Memory B cell (primary cell): ENCODE data around the gene NFKB1.

Experiments used
- ATAC-seq: fragments of 150-1000 bp; cut with Tn5 transposase; 2 replicates; pipeline ENCODE4 v1.10.0; 2021; ENCODE audit warnings: low read depth, mild to moderate bottlenecking, moderate library complexity
- DNase-seq, 2 donors: peaks; one replicate each; pipeline ENCODE4 v3.0.0; 2022; ENCODE audit warnings: low spot score in 2 of 2
- H3K27ac Mint-ChIP-seq: one replicate; pipeline ENCODE4 v1.8.0; 2022; ENCODE audit warnings: mild to moderate bottlenecking, moderate library complexity, mixed read lengths
- H3K27me3 Mint-ChIP-seq: one replicate; pipeline ENCODE4 v1.8.0; 2022; ENCODE audit warnings: mixed read lengths
- H3K36me3 Mint-ChIP-seq: one replicate; pipeline ENCODE4 v1.8.0; 2022; ENCODE audit warnings: mild to moderate bottlenecking, mixed read lengths
- H3K4me1 Mint-ChIP-seq: one replicate; pipeline ENCODE4 v1.8.0; 2022; ENCODE audit warnings: mixed read lengths
- H3K4me3 Mint-ChIP-seq: one replicate; pipeline ENCODE4 v1.8.0; 2022; ENCODE audit warnings: mild to moderate bottlenecking, moderate library complexity, mixed read lengths
- H3K9me3 Mint-ChIP-seq: one replicate; pipeline ENCODE4 v1.8.0; 2022; ENCODE audit warnings: mixed read lengths

The NFKB1 gene

GRCh38 chr4:102527695-102528283 lies 26.6 kb downstream of the NFKB1 start:
- H3K4me1 Mint-ChIP-seq, result peaks cover 40% of the 10 kb centered on the region
- no peaks in the 10 kb centered on the region for H3K27me3 Mint-ChIP-seq
- ATAC-seq, result no peak
- H3K9me3 Mint-ChIP-seq, result no peaks in the 10 kb centered on the region
- peaks cover 22% of the 10 kb centered on the region for H3K36me3 Mint-ChIP-seq
- H3K27ac Mint-ChIP-seq, result peak overlapping the region; percentile 84
- peak overlapping the region; percentile 52 for H3K4me3 Mint-ChIP-seq
- DNase-seq, result no peak

- Mint-ChIP-seq H3K4me3 (no peak overlapping the region), H3K36me3 (peaks cover 17% of the 10 kb centered on the region)
Measured at GRCh38 chr4:102529977-102530376, 28.8 kb downstream of the NFKB1 start.

GRCh38 chr4:102530986-102531385 lies 29.8 kb downstream of the NFKB1 start:
- DNase-seq (no peak), ATAC-seq (no peak)
- H3K9me3 Mint-ChIP-seq, result no peaks in the 10 kb centered on the region
- no peak overlapping the region for H3K4me3 Mint-ChIP-seq
- peaks cover 28% of the 10 kb centered on the region for H3K4me1 Mint-ChIP-seq
- H3K36me3 Mint-ChIP-seq, result peaks cover 16% of the 10 kb centered on the region
- no peak overlapping the region for H3K27ac Mint-ChIP-seq
- no peaks in the 10 kb centered on the region for H3K27me3 Mint-ChIP-seq

More at GRCh38 chr4:102529977-102530376, 28.8 kb downstream of the NFKB1 start:
- Mint-ChIP-seq H3K27me3 (no peaks in the 10 kb centered on the region), H3K4me1 (peaks cover 31% of the 10 kb centered on the region), H3K27ac (no peak overlapping the region), H3K9me3 (no peaks in the 10 kb centered on the region)
- DNase-seq, result no peak
- ATAC-seq, result no peak

GRCh38 chr4:102531462-102531861 lies 30.3 kb downstream of the NFKB1 start:
- Mint-ChIP-seq H3K27ac (no peak overlapping the region), H3K27me3 (no peaks in the 10 kb centered on the region), H3K4me1 (peaks cover 26% of the 10 kb centered on the region), H3K36me3 (peaks cover 14% of the 10 kb centered on the region), H3K9me3 (no peaks in the 10 kb centered on the region), H3K4me3 (no peak overlapping the region)
- DNase-seq, result no peak
- no peak for ATAC-seq

GRCh38 chr4:102533348-102533747 lies 32.2 kb downstream of the NFKB1 start:
- no peak for DNase-seq
- Mint-ChIP-seq H3K36me3 (peaks cover 14% of the 10 kb centered on the region), H3K9me3 (no peaks in the 10 kb centered on the region), H3K4me1 (peaks cover 12% of the 10 kb centered on the region), H3K27me3 (no peaks in the 10 kb centered on the region), H3K4me3 (no peak overlapping the region), H3K27ac (no peak overlapping the region)
- no peak for ATAC-seq

GRCh38 chr4:102533904-102534303 lies 32.7 kb downstream of the NFKB1 start:
- ATAC-seq, result peak; percentile 15
- no peak overlapping the region for H3K4me3 Mint-ChIP-seq
- DNase-seq, result no peak
- H3K4me1 Mint-ChIP-seq, result peaks cover 9% of the 10 kb centered on the region
- H3K27me3 Mint-ChIP-seq, result no peaks in the 10 kb centered on the region
- H3K27ac Mint-ChIP-seq, result peak overlapping the region; percentile 38
- H3K9me3 Mint-ChIP-seq, result no peaks in the 10 kb centered on the region
- H3K36me3 Mint-ChIP-seq, result peaks cover 14% of the 10 kb centered on the region

GRCh38 chr4:102534845-102535244 lies 33.7 kb downstream of the NFKB1 start:
- no peak for ATAC-seq
- H3K4me1 Mint-ChIP-seq, result peaks cover 8% of the 10 kb centered on the region
- DNase-seq, result no peak
- no peaks in the 10 kb centered on the region for H3K9me3 Mint-ChIP-seq
- H3K36me3 Mint-ChIP-seq, result peaks cover 18% of the 10 kb centered on the region
- H3K4me3 Mint-ChIP-seq, result no peak overlapping the region
- peak overlapping the region; percentile 8 for H3K27ac Mint-ChIP-seq
- H3K27me3 Mint-ChIP-seq, result no peaks in the 10 kb centered on the region

- DNase-seq (no peak), ATAC-seq (no peak)
- peaks cover 3% of the 10 kb centered on the region for H3K4me1 Mint-ChIP-seq
- no peaks in the 10 kb centered on the region for H3K9me3 Mint-ChIP-seq
- H3K36me3 Mint-ChIP-seq, result peaks cover 12% of the 10 kb centered on the region
- no peak overlapping the region for H3K27ac Mint-ChIP-seq
- H3K27me3 Mint-ChIP-seq, result no peaks in the 10 kb centered on the region
- H3K4me3 Mint-ChIP-seq, result no peak overlapping the region
Measured at GRCh38 chr4:102535398-102536082, 34.4 kb downstream of the NFKB1 start.

GRCh38 chr4:102536768-102537167 lies 35.6 kb downstream of the NFKB1 start:
- Mint-ChIP-seq H3K27me3 (no peaks in the 10 kb centered on the region), H3K36me3 (peaks cover 14% of the 10 kb centered on the region)

GRCh38 chr4:102537269-102537668 lies 36.1 kb downstream of the NFKB1 start:
- ATAC-seq, result no peak
- Mint-ChIP-seq H3K27me3 (no peaks in the 10 kb centered on the region), H3K36me3 (peaks cover 14% of the 10 kb centered on the region), H3K4me3 (no peak overlapping the region), H3K4me1 (peaks cover 3% of the 10 kb centered on the region), H3K27ac (no peak overlapping the region), H3K9me3 (no peaks in the 10 kb centered on the region)
- no peak for DNase-seq

More at GRCh38 chr4:102536768-102537167, 35.6 kb downstream of the NFKB1 start:
- Mint-ChIP-seq H3K27ac (peak overlapping the region; percentile 28), H3K9me3 (no peaks in the 10 kb centered on the region), H3K4me1 (peaks cover 3% of the 10 kb centered on the region), H3K4me3 (no peak overlapping the region)
- no peak for ATAC-seq
- DNase-seq, result no peak

- DNase-seq (no peak), ATAC-seq (no peak)
- Mint-ChIP-seq H3K27ac (no peak overlapping the region), H3K9me3 (no peaks in the 10 kb centered on the region), H3K27me3 (no peaks in the 10 kb centered on the region), H3K36me3 (peaks cover 28% of the 10 kb centered on the region), H3K4me1 (peaks cover 7% of the 10 kb centered on the region), H3K4me3 (no peak overlapping the region)
Measured at GRCh38 chr4:102541697-102542096, 40.5 kb downstream of the NFKB1 start.

- Mint-ChIP-seq H3K27me3 (no peaks in the 10 kb centered on the region), H3K4me1 (peaks cover 7% of the 10 kb centered on the region), H3K36me3 (peaks cover 28% of the 10 kb centered on the region), H3K4me3 (no peak overlapping the region), H3K27ac (peak overlapping the region; percentile 51), H3K9me3 (no peaks in the 10 kb centered on the region)
- no peak for ATAC-seq
- DNase-seq, result no peak
Measured at GRCh38 chr4:102543030-102543928, 42.1 kb downstream of the NFKB1 start.

- Mint-ChIP-seq H3K4me1 (peaks cover 21% of the 10 kb centered on the region), H3K4me3 (no peak overlapping the region), H3K27me3 (no peaks in the 10 kb centered on the region), H3K27ac (peak overlapping the region; percentile 55), H3K36me3 (peaks cover 27% of the 10 kb centered on the region), H3K9me3 (no peaks in the 10 kb centered on the region)
- peak; percentile 75 for ATAC-seq
- no peak for DNase-seq
Measured at GRCh38 chr4:102546635-102547034, 45.5 kb downstream of the NFKB1 start.

- DNase-seq (no peak), ATAC-seq (no peak)
- Mint-ChIP-seq H3K4me1 (peaks cover 28% of the 10 kb centered on the region), H3K4me3 (no peak overlapping the region), H3K36me3 (peaks cover 29% of the 10 kb centered on the region), H3K27me3 (no peaks in the 10 kb centered on the region), H3K9me3 (no peaks in the 10 kb centered on the region), H3K27ac (no peak overlapping the region)
Measured at GRCh38 chr4:102547973-102548372, 46.8 kb downstream of the NFKB1 start.
